ENCODE data around the gene GNRHR.

The GNRHR gene

DNA sequence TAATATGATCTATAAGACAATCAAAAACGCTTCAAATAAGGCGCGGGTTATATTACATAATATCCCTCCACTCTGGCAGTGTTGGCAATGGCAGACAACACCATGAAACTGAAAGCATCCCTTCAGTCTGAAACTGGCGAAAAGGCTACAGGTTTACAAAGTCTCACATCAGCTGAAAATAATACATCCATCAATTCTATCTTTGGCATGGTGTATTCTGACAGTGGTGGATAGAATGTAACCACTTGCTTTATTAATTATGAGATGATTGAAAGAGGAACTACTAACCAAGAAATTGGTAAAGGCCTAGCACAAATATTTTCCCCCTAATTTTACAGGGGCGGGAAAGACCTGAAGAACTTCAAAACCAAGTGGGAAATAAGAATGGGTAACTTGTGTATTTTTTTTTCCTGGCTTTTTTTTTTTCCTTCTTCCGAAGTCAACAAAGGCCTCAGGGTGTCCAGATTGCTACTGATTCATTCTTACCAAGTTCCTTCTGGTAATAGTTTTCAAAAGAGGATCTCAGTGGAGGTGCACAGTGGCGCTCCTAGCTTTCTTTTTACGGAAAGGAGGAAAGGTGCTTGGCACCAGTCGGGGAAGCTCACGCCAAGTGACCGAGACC is 54.0 kb downstream of the GNRHR start:
- DNase-seq (ENCODE audit: low spot score) = peak; percentile 28

DNA sequence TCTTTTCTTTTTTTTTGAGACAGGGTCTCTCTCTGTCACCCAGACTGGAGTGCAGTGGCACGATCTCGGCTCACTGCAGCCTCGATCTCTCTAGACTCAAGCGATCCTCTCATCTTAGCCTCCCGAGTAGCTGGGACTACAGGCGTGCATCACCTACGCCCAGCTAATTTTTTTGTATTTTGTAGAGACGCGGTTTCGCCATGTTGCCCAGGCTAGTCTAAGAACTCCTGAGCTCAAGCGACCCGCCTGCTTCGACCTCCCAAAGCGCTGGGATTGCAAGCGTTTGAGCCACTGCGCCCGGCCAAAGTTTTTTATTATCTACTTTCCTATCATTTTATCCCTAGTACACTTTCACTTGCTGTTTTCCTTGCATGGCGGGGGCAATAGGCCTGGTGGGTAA is 54.6 kb downstream of the GNRHR start:
- DNase-seq (ENCODE audit: low spot score) = no peak

DNA sequence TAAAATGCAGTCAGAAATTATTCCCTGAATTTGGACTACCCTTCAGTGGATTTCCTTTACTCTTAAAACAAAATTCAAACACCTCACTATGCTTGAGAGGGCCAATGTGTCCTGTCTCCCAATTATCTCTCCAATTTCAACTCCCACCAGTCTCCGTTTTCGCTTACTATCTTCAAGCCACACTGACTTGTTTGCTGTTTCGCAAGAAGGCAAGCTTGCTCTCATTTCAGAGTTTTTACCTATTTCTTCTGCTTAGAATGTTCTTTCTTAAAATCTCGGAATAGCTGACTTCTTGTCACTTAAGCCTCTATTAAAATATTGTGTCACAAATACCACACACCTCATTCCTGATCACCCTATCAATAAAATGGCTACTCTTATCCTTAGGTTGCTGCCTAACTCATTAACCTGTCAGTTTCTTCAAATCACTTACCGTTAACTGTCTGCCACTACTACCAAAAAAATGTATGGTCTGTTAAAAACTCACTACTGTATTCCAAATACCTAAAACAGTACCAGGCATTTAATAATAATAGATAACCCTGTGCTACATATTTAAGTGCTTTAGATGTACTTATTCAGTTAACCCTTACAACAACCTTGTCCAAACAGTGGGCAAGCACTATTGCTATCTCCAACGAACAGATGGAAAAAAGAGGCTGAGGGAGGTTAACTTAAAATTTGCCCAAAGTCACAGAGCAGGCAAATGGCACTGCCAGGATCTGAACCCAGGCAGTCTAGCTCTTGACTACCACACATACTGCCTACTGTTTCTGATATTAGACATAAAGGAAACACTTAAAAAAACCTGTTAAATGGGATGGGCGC is 56.1 kb downstream of the GNRHR start:
- DNase-seq (ENCODE audit: low spot score) = no peak

DNA sequence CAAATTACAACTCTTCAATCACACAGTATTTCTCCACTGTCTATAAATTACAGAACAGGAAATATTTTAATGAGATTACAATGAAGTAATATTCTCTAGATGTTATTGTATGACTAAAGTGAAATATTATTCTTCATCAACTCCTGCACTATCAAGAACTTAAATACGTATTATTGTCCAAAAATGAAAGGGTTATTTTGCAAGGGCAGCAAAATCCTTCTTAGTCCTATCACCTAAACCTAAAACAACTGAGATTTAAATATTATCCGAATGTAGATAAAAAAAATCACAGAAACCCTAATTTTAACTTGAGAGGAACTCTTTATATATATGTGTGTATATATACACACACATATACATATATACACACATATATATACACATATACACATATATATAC is 58.1 kb downstream of the GNRHR start:
- DNase-seq (ENCODE audit: low spot score) = no peak

DNA sequence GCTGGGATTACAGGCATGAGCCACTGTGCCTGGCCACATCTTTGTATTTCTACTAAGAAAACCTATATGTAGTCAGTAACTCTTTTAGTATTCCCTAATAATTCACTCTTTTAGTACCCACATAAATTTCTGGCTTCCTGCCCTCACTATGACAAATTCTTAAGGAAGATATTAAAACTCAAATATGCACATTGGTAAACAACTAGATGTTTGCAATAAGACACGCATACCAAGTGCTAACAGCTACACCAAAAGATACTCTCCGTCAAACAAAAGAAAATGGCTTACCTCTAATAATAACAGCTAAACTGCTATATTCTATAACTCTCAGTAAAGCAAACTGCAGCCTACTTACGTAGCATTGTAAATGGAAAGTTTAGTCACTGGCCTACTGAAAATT is 59.5 kb downstream of the GNRHR start:
- no peak for DNase-seq (ENCODE audit: low spot score)

DNA sequence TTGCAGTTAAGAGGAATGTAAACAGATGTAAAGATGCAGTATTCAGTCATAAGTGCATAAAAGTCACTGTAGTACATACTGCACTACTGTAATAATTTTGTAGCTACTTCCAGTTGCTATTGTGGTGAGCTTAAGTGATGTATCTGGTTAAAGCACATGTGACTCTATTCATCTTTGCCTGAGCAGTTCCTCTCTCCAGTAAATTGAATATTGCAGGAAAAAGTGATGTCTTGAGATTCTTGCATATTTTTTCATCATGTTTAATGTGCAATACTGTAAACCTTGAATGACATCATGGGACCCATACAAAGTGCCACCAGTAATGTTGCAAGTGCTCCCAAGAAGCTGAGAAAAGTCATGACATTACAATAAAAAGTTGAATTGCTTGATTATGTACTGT is 62.9 kb downstream of the GNRHR start:
- DNase-seq (ENCODE audit: low spot score) = no peak

Data from germinal center (tissue), 1 donor.